22Rv1 (cell line): Measurements from ENCODE around the gene C10orf143.
"Not testable (repeated sequence)": the region's sequence is repeated elsewhere in the genome, so short reads cannot be mapped to it uniquely, and the experiment has no call there.

Experiments used
- H3K27ac ChIP-seq: fragments of 450-650 bp; 2 replicates; pipeline ENCODE4 v1.5.1; 2017
- ZFX ChIP-seq: fragments of 450-650 bp; IDR thresholded peaks from 2 replicates; pipeline ENCODE4 v1.6.1; 2017; ENCODE audit warnings: antibody characterized with exemption, borderline replicate concordance
- TF ChIP-seq, protein P1 (sequence below): fragments of 450-650 bp; IDR thresholded peaks from 2 replicates; pipeline ENCODE4 v1.5.1; 2017; ENCODE audit warnings: mild to moderate bottlenecking

C10orf143 gene

GRCh38 chr10:130109796-130110245 lies 809 bp downstream of the C10orf143 start:
- peak overlapping the region; percentile 84 for H3K27ac ChIP-seq

GRCh38 chr10:130108934-130109604 lies 1.6 kb downstream of the C10orf143 start:
- TF ChIP-seq ZFX = no peak
- TF ChIP-seq, protein P1, sequence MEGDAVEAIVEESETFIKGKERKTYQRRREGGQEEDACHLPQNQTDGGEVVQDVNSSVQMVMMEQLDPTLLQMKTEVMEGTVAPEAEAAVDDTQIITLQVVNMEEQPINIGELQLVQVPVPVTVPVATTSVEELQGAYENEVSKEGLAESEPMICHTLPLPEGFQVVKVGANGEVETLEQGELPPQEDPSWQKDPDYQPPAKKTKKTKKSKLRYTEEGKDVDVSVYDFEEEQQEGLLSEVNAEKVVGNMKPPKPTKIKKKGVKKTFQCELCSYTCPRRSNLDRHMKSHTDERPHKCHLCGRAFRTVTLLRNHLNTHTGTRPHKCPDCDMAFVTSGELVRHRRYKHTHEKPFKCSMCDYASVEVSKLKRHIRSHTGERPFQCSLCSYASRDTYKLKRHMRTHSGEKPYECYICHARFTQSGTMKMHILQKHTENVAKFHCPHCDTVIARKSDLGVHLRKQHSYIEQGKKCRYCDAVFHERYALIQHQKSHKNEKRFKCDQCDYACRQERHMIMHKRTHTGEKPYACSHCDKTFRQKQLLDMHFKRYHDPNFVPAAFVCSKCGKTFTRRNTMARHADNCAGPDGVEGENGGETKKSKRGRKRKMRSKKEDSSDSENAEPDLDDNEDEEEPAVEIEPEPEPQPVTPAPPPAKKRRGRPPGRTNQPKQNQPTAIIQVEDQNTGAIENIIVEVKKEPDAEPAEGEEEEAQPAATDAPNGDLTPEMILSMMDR = no peak
- peak overlapping the region; percentile 84; the same call in 1 of the 2 replicates for H3K27ac ChIP-seq

More at GRCh38 chr10:130109796-130110245, 809 bp downstream of the C10orf143 start:
- TF ChIP-seq ZFX = no peak
- TF ChIP-seq, protein P1 = peak; percentile 89

GRCh38 chr10:130108146-130108545 lies 2.5 kb downstream of the C10orf143 start:
- H3K27ac ChIP-seq = not testable (repeated sequence)

GRCh38 chr10:130105724-130106123 lies 4.9 kb downstream of the C10orf143 start:
- no peak overlapping the region for H3K27ac ChIP-seq
- no peak for TF ChIP-seq ZFX
- TF ChIP-seq, protein P1 = no peak

GRCh38 chr10:130099344-130099743 lies 11.3 kb downstream of the C10orf143 start:
- no peak overlapping the region for H3K27ac ChIP-seq
- TF ChIP-seq, protein P1 = no peak
- no peak for TF ChIP-seq ZFX

DNA sequence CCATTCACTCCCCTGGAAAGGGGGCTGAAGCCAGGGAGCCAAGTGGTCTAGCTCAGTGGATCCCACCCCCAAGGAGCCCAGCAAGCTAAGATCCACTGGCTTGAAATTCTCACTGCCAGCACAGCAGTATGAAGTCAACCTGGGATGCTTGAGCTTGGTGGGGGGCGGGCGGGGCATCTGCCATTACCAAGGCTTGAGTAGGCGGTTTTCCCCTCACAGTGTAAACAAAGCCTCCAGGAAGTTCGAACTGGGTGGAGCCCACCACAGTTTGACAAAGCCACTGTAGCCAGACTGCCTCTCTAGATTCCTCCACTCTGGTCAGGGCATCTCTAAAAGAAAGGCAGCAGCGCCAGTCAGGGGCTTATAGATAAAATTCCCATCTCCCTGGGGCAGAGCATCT lies 20.1 kb downstream of the C10orf143 start:
- not testable (repeated sequence) for H3K27ac ChIP-seq

- TF ChIP-seq, protein P1 = no peak
- no peak for TF ChIP-seq ZFX
- no peak overlapping the region for H3K27ac ChIP-seq
Measured at GRCh38 chr10:130080461-130080814, 30.2 kb downstream of the C10orf143 start.

- no peak for TF ChIP-seq ZFX
- TF ChIP-seq, protein P1 = no peak
- H3K27ac ChIP-seq = no peak overlapping the region
Measured at GRCh38 chr10:130079614-130080460, 30.8 kb downstream of the C10orf143 start.
